Kidney (tissue), 14 donors: Measurements from ENCODE around the gene NAPSA. TPM values are rescaled to one million over a fixed set of nuclear protein-coding genes. Genes with fewer than 3 reads are reported as not detected.
"Not testable (repeated sequence)": the region's sequence is repeated elsewhere in the genome, so short reads cannot be mapped to it uniquely, and the experiment has no call there.

Source experiments
- DNase-seq, 5 donors: peaks; one replicate each; pipeline ENCODE4 v3.0.0-alpha.2; 2013 to 2020
- FAIRE-seq: peaks from 2 replicates; lab custom pipeline; 2012; peaks lifted over from hg19 to GRCh38; lab: Jason Lieb, UNC
- H3K27ac ChIP-seq, 2 donors: one replicate each; pipeline ENCODE4 v1.7.0; 2013; ENCODE audit warnings: low read depth in 2 of 2, low read length in 2 of 2, inconsistent platforms in 1 of 2
- H3K27me3 ChIP-seq: one replicate; pipeline ENCODE4 v1.7.1; 2013; ENCODE audit warnings: low read length, inconsistent platforms; ENCODE audit not compliant: control insufficient read depth, insufficient read depth
- H3K36me3 ChIP-seq, 3 donors: one replicate each; pipeline versions ENCODE4 v1.7.0 to v1.7.1; 2013; ENCODE audit warnings: low read length in 3 of 3, control low read depth in 1 of 3, inconsistent platforms in 1 of 3; ENCODE audit not compliant: insufficient read depth in 3 of 3, control insufficient read depth in 2 of 3
- H3K4me1 ChIP-seq, 3 donors: one replicate each; pipeline versions ENCODE4 v1.7.0 to v1.7.1; 2013; ENCODE audit warnings: low read length in 3 of 3, inconsistent platforms in 1 of 3, low read depth in 1 of 3; ENCODE audit not compliant: control insufficient read depth in 2 of 3, insufficient read depth in 2 of 3
- H3K4me3 ChIP-seq, 3 donors: one replicate each; pipeline versions ENCODE4 v1.7.0 to v1.8.1; 2013; ENCODE audit warnings: low read length in 3 of 3, control low read depth in 1 of 3, inconsistent platforms in 1 of 3
- H3K9ac ChIP-seq, 3 donors: one replicate each; pipeline versions ENCODE4 v1.7.0 to v1.7.1; 2013; ENCODE audit warnings: low read length in 3 of 3, control low read depth in 1 of 3, inconsistent platforms in 1 of 3
- H3K9me3 ChIP-seq, 3 donors: one replicate each; pipeline versions ENCODE4 v1.7.0 to v1.7.1; 2013; ENCODE audit warnings: low read length in 3 of 3, control low read depth in 1 of 3, inconsistent platforms in 1 of 3; ENCODE audit not compliant: control insufficient read depth in 2 of 3, insufficient read depth in 1 of 3
- intact Hi-C: fragments of 100-400 bp; cut with DNase I; formaldehyde crosslinking; loops from one replicate; pipeline ENCODE4 v1.11.1; 2022
- polyA plus RNA-seq: library from polyadenylated mRNA; stranded (reverse); fragments of 350-450 nt; fragmentation: Illumina TruSeq; extraction: RNeasy Lipid Tissue Mini Kit (QIAGEN cat#74804); gene quantifications from one replicate; pipeline ENCODE4 v1.2.3, GENCODE V29; 2014; ENCODE audit warnings: low read depth, low replicate concordance; ENCODE audit not compliant: insufficient read depth
- total RNA-seq: library from RNA; stranded (reverse); fragmentation: NEBNext Ultra II Directional; extraction: Animal tissue kit (Norgen Biotek cat#: 25700); gene quantifications from one replicate; pipeline ENCODE4 v1.2.1, GENCODE V29; 2021
- TF ChIP-seq, protein P1 (sequence below): IDR thresholded peaks from 3 replicates; pipeline ENCODE4 v1.5.1; 2012; ENCODE audit warnings: mild to moderate bottlenecking, moderate library complexity, borderline replicate concordance; ENCODE audit not compliant: insufficient read depth; ENCODE audit errors: extremely low read depth
- donor health status: control.
- donor health status: control.
- donor health status: control.
- donor health status: control.
- donor health status: control.
- donor health status: DM: yes; HTN: yes; CAD: no.
- donor health status: Normal renal cell carcinoma (clear cell type).

Gene NAPSA
- total and polyA plus RNA-seq, 2 donors from 2014 or later, result 217 to 268 TPM

DNA sequence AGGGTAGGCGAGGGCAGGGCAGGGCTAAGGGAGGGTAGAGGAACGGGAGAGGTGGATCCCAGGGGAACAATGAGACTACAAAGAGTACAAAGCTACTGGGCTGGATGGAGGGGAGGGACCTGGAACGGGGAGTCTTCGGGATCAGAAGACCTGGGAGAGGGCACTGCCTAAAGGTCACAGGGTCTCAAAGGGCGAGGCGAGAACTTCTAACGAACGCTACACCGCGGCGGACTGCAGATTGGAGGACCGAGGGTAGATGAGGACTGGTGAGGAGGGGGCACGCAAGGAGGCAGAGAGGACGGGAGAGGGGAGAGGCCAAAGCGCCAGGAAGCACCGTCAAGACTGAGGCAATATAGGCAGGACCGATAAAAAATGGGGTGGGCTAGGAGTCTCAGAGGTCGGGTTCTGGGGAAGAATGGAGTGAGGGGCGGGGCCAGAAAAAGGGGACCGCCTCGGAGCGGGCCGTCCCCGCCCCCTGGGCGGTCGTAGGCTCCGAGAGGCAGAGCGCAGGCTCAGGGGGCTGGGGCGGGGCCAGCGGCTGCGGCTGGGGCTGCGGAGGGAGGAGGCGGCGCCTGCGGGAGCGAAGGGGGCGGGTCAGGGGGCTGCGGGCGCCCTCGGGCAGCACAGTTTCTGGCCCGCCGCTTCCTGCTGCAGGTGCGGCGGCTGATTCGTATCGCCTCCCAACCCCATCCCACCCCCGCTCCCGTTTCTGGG is 34.9 kb downstream of the NAPSA start:
- FAIRE-seq (no peak), DNase-seq (peak; percentile 94 to 97 (median 96))
- Histone ChIP-seq H3K4me1 (peaks cover 0 to 31% (median 0%) of the 10 kb centered on the region in 3 donors), H3K9me3 (no peaks in the 10 kb centered on the region), H3K27ac (peak overlapping the region; percentile 84 to 89), H3K27me3 (peaks cover 9% of the 10 kb centered on the region), H3K36me3 (no peaks in the 10 kb centered on the region), H3K4me3 (peak overlapping the region; percentile 63 to 81 (median 79)), H3K9ac (peak overlapping the region; percentile 35 to 91 (median 55))
- TF ChIP-seq, protein P1, sequence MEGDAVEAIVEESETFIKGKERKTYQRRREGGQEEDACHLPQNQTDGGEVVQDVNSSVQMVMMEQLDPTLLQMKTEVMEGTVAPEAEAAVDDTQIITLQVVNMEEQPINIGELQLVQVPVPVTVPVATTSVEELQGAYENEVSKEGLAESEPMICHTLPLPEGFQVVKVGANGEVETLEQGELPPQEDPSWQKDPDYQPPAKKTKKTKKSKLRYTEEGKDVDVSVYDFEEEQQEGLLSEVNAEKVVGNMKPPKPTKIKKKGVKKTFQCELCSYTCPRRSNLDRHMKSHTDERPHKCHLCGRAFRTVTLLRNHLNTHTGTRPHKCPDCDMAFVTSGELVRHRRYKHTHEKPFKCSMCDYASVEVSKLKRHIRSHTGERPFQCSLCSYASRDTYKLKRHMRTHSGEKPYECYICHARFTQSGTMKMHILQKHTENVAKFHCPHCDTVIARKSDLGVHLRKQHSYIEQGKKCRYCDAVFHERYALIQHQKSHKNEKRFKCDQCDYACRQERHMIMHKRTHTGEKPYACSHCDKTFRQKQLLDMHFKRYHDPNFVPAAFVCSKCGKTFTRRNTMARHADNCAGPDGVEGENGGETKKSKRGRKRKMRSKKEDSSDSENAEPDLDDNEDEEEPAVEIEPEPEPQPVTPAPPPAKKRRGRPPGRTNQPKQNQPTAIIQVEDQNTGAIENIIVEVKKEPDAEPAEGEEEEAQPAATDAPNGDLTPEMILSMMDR, result no peak
- intact Hi-C loops, result no loop called here

DNA sequence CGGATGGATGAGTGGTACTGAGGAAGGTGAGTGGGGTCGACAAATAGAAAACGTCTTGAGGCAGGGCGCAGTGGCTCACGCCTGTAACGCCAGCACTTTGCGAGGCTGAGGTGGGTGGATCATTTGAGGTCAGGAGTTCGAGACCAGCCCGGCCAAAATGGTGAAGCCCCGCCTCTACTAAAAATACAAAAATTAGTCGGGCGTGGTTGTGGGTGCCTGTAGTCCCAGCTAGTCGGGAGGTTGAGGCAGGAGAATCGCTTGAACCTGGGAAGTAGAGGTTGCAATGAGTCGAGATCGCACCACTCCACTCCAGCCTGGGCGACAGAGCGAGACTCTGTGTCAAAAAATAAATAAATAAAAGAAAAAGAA is 35.5 kb downstream of the NAPSA start:
- peak overlapping the region; percentile 70 to 77 for H3K27ac ChIP-seq
- intact Hi-C loops, H3K36me3 ChIP-seq, H3K9me3 ChIP-seq, FAIRE-seq, H3K27me3 ChIP-seq: not testable (repeated sequence)
- peak in 1 of 5 donors; percentile 79 for DNase-seq
- peaks cover 0 to 31% (median 0%) of the 10 kb centered on the region in 3 donors for H3K4me1 ChIP-seq
- H3K9ac ChIP-seq, result peak overlapping the region in 1 of 3 donors; percentile 23
- peak overlapping the region; percentile 74 to 81 (median 79) for H3K4me3 ChIP-seq

DNA sequence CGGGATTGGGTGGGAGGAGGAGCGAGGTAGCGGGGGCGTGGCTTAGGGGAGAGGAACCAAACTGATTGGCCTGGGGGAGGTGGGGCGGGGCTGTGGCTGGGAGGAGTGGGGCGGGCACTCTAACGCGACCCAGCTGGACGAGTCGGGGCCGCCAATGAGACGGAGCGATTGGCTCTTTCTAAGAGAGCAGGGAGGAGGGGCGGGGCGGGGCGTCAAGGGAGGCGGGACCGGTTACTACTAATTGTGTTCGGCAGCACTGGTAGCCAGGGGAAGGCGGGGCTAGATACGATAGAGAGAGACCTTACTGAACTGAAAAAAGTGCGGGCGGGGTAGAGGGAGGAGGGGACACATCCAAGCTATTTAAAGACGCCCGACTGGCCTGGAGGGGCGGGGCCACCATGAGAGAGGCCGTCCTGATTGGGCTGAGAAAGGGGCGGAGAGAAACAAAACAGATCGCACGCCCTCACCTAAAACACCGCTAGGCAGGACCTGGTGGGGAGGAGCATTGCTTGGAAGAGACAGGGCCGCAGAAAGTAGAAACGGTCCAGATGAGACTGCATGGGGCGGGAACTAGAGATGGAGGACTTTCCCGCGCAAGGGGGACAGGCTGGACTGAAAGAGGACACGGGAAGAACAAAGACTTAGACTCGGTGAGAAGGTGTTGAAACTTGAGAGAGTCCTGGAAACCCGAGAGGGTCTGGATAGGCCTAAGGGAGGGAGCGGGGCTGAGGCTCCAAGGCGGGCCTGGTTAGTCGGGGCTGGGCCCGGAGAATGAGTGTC is 36.1 kb downstream of the NAPSA start, which contains the start of gene KCNC3:
TSS of gene KCNC3 (minus strand) at position 232 of the 780 bp plus-strand sequence. CDS start 295 bp downstream, outside the sequence.
- DNase-seq, result peak; percentile 100
- H3K36me3 ChIP-seq, result no peaks in the 10 kb centered on the region
- H3K27me3 ChIP-seq, result peaks cover 9% of the 10 kb centered on the region
- peak within 1 kb of the TSS; percentile 70 to 84 for H3K27ac ChIP-seq
- TF ChIP-seq, protein P1, result no peak
- intact Hi-C loops, result no loop called here
- peak within 1 kb of the TSS in 1 of 3 donors; percentile 35 for H3K9ac ChIP-seq
- peaks cover 0 to 31% (median 0%) of the 10 kb centered on the region in 3 donors for H3K4me1 ChIP-seq
- FAIRE-seq, result peak; percentile 97
- H3K9me3 ChIP-seq, result no peaks in the 10 kb centered on the region
- peak within 1 kb of the TSS; percentile 74 to 81 (median 79) for H3K4me3 ChIP-seq

DNA sequence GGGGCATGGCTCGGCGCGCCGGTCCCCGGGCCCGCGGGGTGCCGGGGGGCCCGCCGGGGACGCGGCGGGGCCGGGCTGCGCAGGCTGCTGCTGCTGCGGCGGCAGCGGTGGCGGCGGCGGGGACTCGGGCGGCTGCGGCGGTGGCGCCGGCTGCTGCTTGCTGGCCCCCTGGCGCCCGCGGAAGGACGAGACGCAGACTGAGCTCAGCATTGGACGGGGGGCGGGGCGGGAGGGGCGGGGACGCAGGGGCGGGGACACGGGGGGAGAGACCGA is 36.6 kb downstream of the NAPSA start:
- no peak for DNase-seq
- no peak for FAIRE-seq

More for the DNA sequence above, 36.6 kb downstream of the NAPSA start:
- peaks cover 9% of the 10 kb centered on the region for H3K27me3 ChIP-seq
- no peaks in the 10 kb centered on the region for H3K36me3 ChIP-seq
- no peak overlapping the region for H3K9ac ChIP-seq
- H3K4me3 ChIP-seq, result no peak overlapping the region
- no peak overlapping the region for H3K27ac ChIP-seq
- intact Hi-C loops, result no loop called here
- no peaks in the 10 kb centered on the region for H3K9me3 ChIP-seq
- H3K4me1 ChIP-seq, result peaks cover 0 to 27% (median 0%) of the 10 kb centered on the region in 3 donors
- TF ChIP-seq, protein P1, result peak; percentile 41
